Endothelial cell (in vitro differentiated cells): ENCODE measurements around the gene NRM. TPM values are rescaled to one million over a fixed set of nuclear protein-coding genes. Genes with fewer than 3 reads are reported as not detected.
A peak's percentile ranks its signal among the peaks of the same experiment; 100 is the strongest.

Source experiments
- DNase-seq: peaks from one replicate; pipeline ENCODE4 v3.0.0; 2021; ENCODE audit warnings: low spot score
- H3K27ac Mint-ChIP-seq: one replicate; pipeline ENCODE4 v1.8.0; 2021; ENCODE audit warnings: mixed read lengths, inconsistent platforms; ENCODE audit not compliant: unreplicated experiment
- H3K27me3 Mint-ChIP-seq: one replicate; pipeline ENCODE4 v1.8.0; 2021; ENCODE audit warnings: mild to moderate bottlenecking, moderate library complexity, mixed read lengths, inconsistent platforms; ENCODE audit not compliant: unreplicated experiment
- H3K36me3 Mint-ChIP-seq: one replicate; pipeline ENCODE4 v1.8.0; 2021; ENCODE audit warnings: mild to moderate bottlenecking, low read depth, mixed read lengths, inconsistent platforms; ENCODE audit not compliant: unreplicated experiment
- H3K4me1 Mint-ChIP-seq: one replicate; pipeline ENCODE4 v1.8.0; 2021; ENCODE audit warnings: mild to moderate bottlenecking, mixed read lengths, inconsistent platforms; ENCODE audit not compliant: unreplicated experiment
- H3K4me3 Mint-ChIP-seq: one replicate; pipeline ENCODE4 v1.8.0; 2021; ENCODE audit warnings: mild to moderate bottlenecking, mixed read lengths, inconsistent platforms; ENCODE audit not compliant: unreplicated experiment
- H3K9me3 Mint-ChIP-seq: one replicate; pipeline ENCODE4 v1.8.0; 2021; ENCODE audit warnings: mixed read lengths, inconsistent platforms; ENCODE audit not compliant: unreplicated experiment
- total RNA-seq: library from RNA; stranded (reverse); fragmentation: NEBNext Ultra II Directional; extraction: Animal tissue kit (Norgen Biotek cat#: 25700); gene quantifications from one replicate; pipeline ENCODE4 v1.2.1, GENCODE V29; 2021; ENCODE audit not compliant: unreplicated experiment
- TF ChIP-seq, protein P1 (sequence below): fragments of 200-600 bp; sonication (generic); IDR thresholded peaks from one replicate; pipeline ENCODE4 v1.5.0; 2021; ENCODE audit warnings: antibody characterized with exemption; ENCODE audit not compliant: unreplicated experiment

NRM gene
- total RNA-seq, 1 donor from 2014 or later = 26.0 TPM

DNA sequence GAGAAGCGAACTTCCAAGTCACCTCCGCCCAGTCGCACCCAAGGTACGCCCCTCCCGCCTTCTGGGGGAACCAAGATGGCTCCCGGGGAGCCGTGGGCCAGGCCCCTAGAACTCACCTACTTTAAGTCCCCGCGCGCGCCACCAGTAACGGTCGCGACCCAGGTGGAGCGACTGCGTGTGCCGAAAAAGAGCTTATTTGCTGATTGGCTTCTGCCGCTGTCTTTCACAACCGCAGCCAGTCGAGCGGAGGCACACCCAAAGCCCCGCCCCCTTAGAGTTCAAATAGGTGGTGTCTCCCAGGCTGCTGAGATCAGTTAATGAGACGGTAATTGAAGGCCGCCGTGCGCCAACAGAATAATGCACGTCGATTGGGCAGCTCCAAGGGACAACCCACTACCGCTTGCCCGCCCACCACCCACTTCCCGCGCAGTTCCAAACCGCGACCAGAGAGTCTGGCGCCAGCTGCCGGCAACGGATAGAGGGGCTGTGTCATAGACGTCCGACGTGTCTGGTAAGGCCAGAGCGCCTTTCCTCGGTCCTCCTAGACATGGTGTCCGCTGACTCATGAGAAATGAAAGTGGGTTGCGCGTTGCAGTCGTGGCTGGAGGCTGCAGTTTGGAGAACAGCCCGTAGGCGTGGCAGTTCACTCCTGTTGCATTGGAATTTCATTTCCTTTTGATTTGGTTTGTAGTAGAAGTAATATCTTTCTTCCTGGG is 26.5 kb upstream of the NRM start, which contains the start of gene MDC1:
TSS of gene MDC1 (minus strand) at position 153 of the 716 bp plus-strand sequence. CDS start 2,106 bp downstream, outside the sequence.
- TF ChIP-seq, protein P1, sequence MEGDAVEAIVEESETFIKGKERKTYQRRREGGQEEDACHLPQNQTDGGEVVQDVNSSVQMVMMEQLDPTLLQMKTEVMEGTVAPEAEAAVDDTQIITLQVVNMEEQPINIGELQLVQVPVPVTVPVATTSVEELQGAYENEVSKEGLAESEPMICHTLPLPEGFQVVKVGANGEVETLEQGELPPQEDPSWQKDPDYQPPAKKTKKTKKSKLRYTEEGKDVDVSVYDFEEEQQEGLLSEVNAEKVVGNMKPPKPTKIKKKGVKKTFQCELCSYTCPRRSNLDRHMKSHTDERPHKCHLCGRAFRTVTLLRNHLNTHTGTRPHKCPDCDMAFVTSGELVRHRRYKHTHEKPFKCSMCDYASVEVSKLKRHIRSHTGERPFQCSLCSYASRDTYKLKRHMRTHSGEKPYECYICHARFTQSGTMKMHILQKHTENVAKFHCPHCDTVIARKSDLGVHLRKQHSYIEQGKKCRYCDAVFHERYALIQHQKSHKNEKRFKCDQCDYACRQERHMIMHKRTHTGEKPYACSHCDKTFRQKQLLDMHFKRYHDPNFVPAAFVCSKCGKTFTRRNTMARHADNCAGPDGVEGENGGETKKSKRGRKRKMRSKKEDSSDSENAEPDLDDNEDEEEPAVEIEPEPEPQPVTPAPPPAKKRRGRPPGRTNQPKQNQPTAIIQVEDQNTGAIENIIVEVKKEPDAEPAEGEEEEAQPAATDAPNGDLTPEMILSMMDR = peak; percentile 11
- H3K9me3 Mint-ChIP-seq = no peaks in the 10 kb centered on the region
- H3K4me3 Mint-ChIP-seq = peak within 1 kb of the TSS; percentile 98
- peaks cover 30% of the 10 kb centered on the region for H3K4me1 Mint-ChIP-seq
- peak within 1 kb of the TSS; percentile 99 for H3K27ac Mint-ChIP-seq
- H3K27me3 Mint-ChIP-seq = peaks cover 5% of the 10 kb centered on the region
- DNase-seq = peak; percentile 96
- peaks cover 44% of the 10 kb centered on the region for H3K36me3 Mint-ChIP-seq

DNA sequence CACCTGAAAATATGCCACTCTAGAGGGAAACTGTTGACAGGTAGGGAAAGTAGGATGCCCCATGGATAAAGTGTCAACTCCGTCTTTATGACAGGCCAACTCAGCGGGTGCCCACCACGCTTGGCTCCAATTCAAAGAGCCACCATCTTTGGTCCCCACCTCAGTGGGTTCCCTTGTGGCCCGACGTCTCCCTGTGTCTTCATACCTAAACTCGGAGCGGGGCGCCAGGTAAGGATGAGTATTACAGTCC is 26.0 kb upstream of the NRM start:
- H3K27me3 Mint-ChIP-seq = peaks cover 5% of the 10 kb centered on the region
- H3K4me3 Mint-ChIP-seq = peak overlapping the region; percentile 98
- TF ChIP-seq, protein P1 = no peak
- H3K27ac Mint-ChIP-seq = peak overlapping the region; percentile 99
- no peaks in the 10 kb centered on the region for H3K9me3 Mint-ChIP-seq
- DNase-seq = no peak
- peaks cover 44% of the 10 kb centered on the region for H3K36me3 Mint-ChIP-seq
- H3K4me1 Mint-ChIP-seq = peaks cover 30% of the 10 kb centered on the region

DNA sequence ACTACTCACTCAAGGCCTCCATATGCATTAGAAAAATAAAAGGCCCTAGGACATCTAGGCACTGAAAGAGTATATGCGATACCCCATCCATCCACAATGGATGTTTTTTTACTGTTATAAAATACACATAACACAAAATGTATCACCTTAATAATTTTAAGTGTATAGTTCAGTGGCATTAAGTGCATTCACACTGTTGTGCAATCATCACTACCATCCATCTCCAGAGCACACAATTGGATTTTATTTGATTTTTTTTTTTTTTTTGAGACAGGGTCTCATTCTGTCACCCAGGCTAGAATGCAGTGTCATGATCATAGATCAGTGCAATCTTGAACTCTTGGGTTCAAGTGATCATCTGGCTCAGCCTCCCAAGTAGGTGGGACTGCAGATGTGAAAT is 23.5 kb upstream of the NRM start:
- Mint-ChIP-seq H3K27ac (no peak overlapping the region), H3K36me3 (peaks cover 36% of the 10 kb centered on the region), H3K9me3 (no peaks in the 10 kb centered on the region), H3K4me1 (peaks cover 18% of the 10 kb centered on the region), H3K27me3 (no peaks in the 10 kb centered on the region), H3K4me3 (no peak overlapping the region)
- TF ChIP-seq, protein P1 = no peak
- no peak for DNase-seq

GRCh38 chr6:30712441-30712945 is 21.7 kb upstream of the NRM start:
- Mint-ChIP-seq H3K27me3 (no peaks in the 10 kb centered on the region), H3K4me1 (peaks cover 12% of the 10 kb centered on the region), H3K4me3 (peak overlapping the region; percentile 21), H3K36me3 (peaks cover 45% of the 10 kb centered on the region), H3K27ac (no peak overlapping the region), H3K9me3 (no peaks in the 10 kb centered on the region)
- DNase-seq = no peak
- TF ChIP-seq, protein P1 = no peak

GRCh38 chr6:30711758-30712380 is 21.1 kb upstream of the NRM start:
- no peak overlapping the region for H3K27ac Mint-ChIP-seq
- TF ChIP-seq, protein P1 = no peak
- no peak for DNase-seq
- H3K36me3 Mint-ChIP-seq = peaks cover 49% of the 10 kb centered on the region
- no peaks in the 10 kb centered on the region for H3K27me3 Mint-ChIP-seq
- no peaks in the 10 kb centered on the region for H3K9me3 Mint-ChIP-seq
- H3K4me3 Mint-ChIP-seq = peak overlapping the region; percentile 23
- peaks cover 10% of the 10 kb centered on the region for H3K4me1 Mint-ChIP-seq
